OCI-M2 (cell line): ENCODE measurements around the gene BAZ2A.
"Not testable (repeated sequence)": the region's sequence is repeated elsewhere in the genome, so short reads cannot be mapped to it uniquely, and the experiment has no call there.

Experiments
- DNase-seq: peaks from one replicate; lab custom pipeline; 2025; ENCODE audit not compliant: unreplicated experiment; lab: John Stamatoyannopoulos, UW

BAZ2A gene

DNA sequence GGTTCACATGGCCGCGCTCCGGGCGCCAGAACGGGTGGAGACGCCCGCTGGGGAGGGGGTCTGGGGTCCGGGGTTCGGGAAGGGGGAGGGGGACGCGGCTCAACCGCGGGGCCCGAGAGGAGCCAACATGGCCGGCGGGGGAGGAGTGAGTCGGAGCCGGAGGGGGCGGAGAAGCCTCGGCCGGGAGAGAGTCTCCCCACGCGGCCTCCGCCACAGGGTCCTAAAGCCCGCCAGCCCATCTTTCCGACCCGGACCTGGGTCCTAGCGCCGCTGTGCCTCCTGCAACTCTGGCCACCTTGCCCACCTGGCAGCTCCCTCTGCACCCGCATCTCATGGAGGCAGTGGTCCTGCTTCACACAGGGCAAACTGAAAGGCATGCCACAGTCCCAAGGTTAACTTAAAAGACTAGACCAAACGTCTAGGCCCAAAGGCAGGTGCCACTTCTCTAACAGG lies at the start of gene BAZ2A:
BAZ2A (minus strand) TSS at position 147 of the 453 bp plus-strand sequence. CDS start 12,796 bp downstream, outside the sequence.
- DNase-seq = peak; percentile 22

GRCh38 chr12:56678852-56679251 lies 48.7 kb upstream of the BAZ2A start:
- DNase-seq = no peak

- DNase-seq = no peak
Measured at GRCh38 chr12:56677680-56678079, 47.6 kb upstream of the BAZ2A start.

GRCh38 chr12:56676851-56677580 lies 46.9 kb upstream of the BAZ2A start:
- no peak for DNase-seq

- no peak for DNase-seq
Measured at GRCh38 chr12:56671608-56672007, 41.5 kb upstream of the BAZ2A start.

DNA sequence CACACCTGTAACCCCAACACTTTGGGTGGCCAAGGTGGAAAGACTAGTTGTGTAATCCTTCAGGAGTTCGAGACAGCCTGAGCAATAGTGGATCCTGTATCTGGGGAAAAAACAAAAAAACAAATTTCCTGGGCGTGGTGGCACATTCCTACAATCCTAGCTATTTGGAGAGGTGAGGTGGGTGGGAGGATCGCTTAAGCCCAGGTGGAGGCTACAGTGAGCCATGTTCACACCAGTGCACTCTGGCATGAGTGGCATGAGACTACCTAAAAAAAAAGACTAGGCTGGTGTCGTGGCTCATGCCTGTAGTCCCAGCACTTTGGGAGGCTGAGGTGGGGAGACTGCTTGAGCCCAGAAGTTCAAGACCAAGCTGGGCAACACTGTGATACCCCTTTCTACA lies 40.7 kb upstream of the BAZ2A start:
- DNase-seq = no peak

- DNase-seq = no peak
Measured at GRCh38 chr12:56668197-56668457, 38.0 kb upstream of the BAZ2A start.

DNA sequence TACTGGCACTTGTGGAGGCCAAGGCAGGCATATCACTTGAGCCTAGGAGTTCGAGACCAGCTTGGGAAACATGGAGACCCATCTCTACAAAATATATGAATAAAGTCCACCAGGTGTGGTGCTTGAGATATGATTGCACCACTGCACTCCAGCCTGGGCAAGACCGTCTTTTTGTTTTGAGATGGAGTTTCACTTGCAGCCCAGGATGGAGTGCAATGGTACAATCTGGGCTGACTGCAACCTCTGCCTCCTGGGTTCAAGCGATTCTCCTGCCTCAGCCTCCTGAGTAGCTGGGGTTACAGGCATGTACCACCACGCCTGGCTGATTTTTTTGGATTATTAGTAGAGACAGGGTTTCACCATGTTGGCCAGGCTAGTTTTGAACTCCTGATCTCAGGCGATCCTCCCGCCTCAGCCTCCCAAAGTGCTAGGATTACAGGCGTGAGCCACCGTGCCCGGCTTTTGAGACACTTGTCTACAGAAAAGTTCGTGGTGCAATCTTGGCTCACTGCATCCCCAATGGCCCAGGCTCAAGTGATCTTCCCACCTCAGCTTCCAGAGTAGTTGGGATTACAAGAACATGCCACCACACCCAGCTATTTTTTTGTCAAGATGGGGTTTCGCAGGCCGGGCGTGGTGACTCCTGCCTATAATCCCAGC lies 32.0 kb upstream of the BAZ2A start:
- no peak for DNase-seq

GRCh38 chr12:56661560-56661959 lies 31.4 kb upstream of the BAZ2A start:
- DNase-seq = no peak

DNA sequence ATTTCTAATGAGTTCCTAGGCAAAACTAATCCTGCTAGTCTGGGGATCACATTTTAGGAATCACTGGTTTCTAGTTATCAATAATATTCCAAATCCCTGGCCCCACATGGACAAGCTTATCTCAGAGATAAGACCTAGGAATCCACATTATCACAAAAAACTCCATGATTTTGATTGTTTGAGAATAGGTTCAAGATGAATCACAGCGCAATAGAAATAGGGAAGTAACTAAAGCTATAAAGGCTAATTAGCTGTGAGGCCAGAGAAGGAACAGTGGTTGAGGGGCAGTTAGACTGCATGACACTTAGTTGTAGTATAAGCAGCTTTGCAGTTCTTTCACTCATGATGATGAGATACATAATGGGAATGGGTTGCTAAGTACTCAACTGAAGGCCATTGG lies 28.8 kb upstream of the BAZ2A start:
- DNase-seq = no peak

DNA sequence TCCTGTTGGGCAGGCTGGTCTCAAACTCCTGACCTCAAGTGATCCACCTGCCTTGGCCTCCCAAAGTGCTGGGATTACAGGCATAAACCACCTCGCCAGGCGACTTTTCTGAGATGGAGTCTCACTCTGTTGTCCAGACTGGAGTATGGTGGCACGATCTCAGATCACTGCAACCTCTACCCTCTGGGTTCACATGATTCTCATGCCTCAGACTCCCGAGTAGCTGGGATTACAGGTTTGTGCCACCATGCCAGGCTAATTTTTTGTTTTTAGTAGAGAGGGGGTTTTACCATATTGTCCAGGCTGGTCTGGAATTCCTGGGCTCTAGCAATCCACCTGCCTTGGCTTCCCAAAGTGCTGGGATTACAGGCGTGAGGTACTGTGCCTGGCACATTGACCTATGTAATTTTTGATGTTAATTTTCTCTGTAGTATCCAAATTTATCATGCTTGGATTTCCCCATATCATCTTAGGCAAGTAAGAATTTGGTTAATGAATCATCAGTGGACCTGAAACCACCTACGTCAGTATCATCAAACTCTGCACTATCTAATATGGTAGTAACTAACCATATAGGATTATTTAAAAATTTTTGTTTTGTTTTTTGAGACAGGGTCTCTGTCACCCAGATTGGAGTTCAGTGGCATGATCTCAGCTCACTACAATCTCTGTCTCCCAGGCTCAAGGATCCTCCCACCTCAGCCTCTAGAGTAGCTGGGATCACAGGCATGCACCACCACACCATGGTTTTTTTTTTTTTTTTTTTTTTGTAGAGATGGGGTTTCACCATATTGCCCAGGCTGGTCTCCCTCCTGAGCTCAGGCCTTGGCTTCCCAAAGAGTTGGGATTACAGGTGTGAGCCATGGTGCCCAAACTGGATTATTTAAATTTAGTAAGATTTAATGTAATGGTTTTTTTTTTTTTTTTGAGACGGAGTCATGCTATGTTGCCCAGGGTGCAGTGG lies 27.6 kb upstream of the BAZ2A start:
- no peak for DNase-seq

DNA sequence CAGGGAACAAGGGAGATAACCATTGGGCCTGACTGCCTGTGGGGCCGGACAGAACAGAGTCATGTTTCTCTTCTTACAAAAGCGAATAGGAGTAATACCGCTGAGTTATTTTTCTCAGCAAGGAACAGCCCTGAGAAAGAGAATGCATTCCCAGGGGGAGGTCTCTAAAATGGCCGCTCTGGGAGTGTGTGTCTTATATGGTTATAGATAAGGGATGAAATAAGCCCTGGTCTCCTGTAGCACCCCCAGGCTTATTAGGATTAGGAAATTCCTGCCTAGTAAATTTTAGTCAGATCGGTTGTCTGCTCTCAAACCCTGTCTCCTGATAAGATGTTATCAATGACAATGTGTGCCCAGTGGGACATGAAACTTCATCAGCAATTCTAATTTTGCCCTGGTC lies 23.7 kb upstream of the BAZ2A start:
- DNase-seq = not testable (repeated sequence)

DNA sequence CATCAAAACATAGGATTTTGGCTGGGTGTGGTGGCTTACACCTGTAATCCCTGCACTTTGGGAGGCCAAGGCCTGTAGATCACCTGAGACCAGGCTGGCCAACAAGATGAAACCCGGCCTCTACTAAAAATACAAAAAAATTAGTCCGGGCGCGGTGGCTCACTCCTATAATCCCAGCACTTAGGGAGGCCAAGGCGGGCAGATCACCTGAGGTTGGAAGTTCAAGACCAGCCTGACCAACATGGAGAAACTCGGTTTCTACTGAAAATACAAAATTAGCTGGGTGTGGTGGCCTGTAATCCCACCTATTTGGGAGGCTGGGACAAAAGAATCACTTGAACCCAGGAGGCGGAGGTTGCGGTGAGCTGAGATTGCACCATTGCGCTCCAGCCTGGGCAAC lies 17.9 kb upstream of the BAZ2A start:
- DNase-seq = not testable (repeated sequence)

- DNase-seq = peak; percentile 92
Measured at GRCh38 chr12:56645717-56646446, 15.8 kb upstream of the BAZ2A start, which contains the start of gene ATP5F1B. Gene ATP5F1B, minus strand, starts transcription at chr12:56645984. Its CDS starts 21 bp downstream, at chr12:56645963.

- DNase-seq = no peak
Measured at GRCh38 chr12:56645201-56645716, 15.1 kb upstream of the BAZ2A start.

- DNase-seq = no peak
Measured at GRCh38 chr12:56644654-56645053, 14.5 kb upstream of the BAZ2A start.

- DNase-seq = no peak
Measured at GRCh38 chr12:56641219-56641618, 11.1 kb upstream of the BAZ2A start.

- DNase-seq = no peak
Measured at GRCh38 chr12:56637621-56638020, 7.5 kb upstream of the BAZ2A start.

DNA sequence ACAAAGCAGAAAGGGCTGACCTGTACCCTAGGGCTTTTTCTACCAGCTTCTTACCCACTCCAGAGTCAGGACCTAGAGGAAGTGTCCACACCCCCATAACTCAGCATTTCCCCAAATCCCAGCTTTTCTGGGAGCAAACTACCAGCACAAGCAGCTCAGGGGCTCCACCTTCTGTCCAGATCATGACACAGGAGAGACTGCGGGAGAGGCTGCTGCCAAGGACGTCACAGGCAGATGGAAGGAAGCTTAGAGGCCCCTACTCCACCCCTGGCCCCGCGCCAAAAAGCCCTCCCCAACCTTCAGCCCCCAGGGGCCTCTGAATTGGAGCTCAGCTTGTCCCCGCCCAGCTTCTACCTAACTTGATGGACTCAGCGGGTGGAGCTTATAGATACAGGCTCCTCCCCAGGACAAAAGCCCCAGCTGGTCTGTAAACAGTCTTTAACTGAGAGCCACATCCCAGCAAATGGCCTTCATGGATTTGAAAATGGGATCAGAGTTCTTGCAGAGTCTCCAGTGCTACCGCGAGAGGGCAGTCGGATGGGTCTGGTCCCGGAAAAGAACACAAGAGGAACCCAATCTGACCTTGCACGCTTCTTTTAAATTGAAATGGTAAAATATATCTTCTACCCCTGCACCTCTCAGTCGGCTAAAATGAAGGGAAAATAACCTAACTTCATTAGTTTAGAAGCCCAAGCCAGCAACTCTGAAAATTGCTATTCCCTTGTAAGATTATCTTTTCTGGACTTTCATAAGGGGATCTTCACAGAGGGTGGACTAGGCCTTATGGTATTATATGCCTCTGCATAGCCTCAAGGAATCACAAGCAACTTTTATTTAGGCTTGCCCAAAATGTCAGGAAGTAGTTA lies 6.8 kb upstream of the BAZ2A start:
- peak; percentile 98 for DNase-seq
